Renal cortex interstitium (tissue), 11 donors: Measurements from ENCODE around the gene VIPR2. TPM values are rescaled to one million over a fixed set of nuclear protein-coding genes. Genes with fewer than 3 reads are reported as not detected.
"Not testable (repeated sequence)": the region's sequence is repeated elsewhere in the genome, so short reads cannot be mapped to it uniquely, and the experiment has no call there.

Experiments used
- DNase-seq, 11 donors: peaks; one replicate each; pipeline ENCODE4 v3.0.0-alpha.2; 2013; ENCODE audit warnings: low read depth in 9 of 11, low spot score in 4 of 11; ENCODE audit errors: extremely low read depth in 1 of 11
- polyA plus RNA-seq, 3 donors: library from polyadenylated mRNA; unstranded; fragments of 120-200 nt; gene quantifications; one replicate each; pipeline ENCODE4 v1.2.1, GENCODE V29; 2013; ENCODE audit not compliant: insufficient read length in 3 of 3

The VIPR2 gene
- polyA plus RNA-seq, 3 donors = 2.3 to 3.5 (median 3.0) TPM

- DNase-seq = no peak
Observed at GRCh38 chr7:159086301-159086925, 58.3 kb downstream of the VIPR2 start.

- DNase-seq = no peak
Observed at GRCh38 chr7:159084069-159084801, 60.4 kb downstream of the VIPR2 start.

- DNase-seq = no peak
Observed at GRCh38 chr7:159083698-159084068, 61.0 kb downstream of the VIPR2 start.

GRCh38 chr7:159083001-159083697, 61.5 kb downstream of the VIPR2 start:
- DNase-seq = no peak

DNA sequence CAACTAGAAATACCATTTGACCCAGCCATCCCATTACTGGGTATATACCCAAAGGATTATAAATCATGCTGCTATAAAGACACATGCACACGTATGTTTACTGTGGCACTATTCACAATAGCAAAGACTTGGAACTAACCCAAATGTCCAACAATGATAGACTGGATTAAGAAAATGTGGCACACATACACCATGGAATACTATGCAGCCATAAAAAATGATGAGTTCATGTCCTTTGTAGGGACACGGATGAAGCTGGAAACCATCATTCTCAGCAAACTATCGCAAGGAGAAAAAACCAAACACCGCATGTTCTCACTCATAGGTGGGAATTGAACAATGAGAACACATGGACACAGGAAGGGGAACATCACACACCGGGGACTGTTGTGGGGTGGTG, 62.6 kb downstream of the VIPR2 start:
- not testable (repeated sequence) for DNase-seq

DNA sequence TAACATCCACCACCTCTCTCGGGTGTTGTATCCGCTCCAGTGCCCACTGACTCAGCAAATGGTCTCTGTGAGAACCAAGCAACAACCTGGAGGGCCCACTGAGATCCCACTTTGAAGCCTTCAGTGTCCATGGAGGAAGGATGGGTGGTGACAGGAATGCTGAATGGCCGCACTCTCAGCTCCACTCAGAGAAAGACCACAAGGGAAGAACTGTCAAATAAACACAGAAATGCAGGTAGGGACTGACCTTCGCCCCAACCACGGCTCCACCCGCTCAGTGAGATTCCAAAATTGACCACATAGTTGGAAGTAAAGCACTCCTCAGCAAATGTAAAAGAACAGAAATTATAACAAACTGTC, 65.8 kb downstream of the VIPR2 start:
- DNase-seq = no peak

- DNase-seq = no peak
Observed at GRCh38 chr7:159078193-159078910, 66.3 kb downstream of the VIPR2 start.

GRCh38 chr7:159076333-159076732, 68.3 kb downstream of the VIPR2 start:
- DNase-seq = no peak

DNA sequence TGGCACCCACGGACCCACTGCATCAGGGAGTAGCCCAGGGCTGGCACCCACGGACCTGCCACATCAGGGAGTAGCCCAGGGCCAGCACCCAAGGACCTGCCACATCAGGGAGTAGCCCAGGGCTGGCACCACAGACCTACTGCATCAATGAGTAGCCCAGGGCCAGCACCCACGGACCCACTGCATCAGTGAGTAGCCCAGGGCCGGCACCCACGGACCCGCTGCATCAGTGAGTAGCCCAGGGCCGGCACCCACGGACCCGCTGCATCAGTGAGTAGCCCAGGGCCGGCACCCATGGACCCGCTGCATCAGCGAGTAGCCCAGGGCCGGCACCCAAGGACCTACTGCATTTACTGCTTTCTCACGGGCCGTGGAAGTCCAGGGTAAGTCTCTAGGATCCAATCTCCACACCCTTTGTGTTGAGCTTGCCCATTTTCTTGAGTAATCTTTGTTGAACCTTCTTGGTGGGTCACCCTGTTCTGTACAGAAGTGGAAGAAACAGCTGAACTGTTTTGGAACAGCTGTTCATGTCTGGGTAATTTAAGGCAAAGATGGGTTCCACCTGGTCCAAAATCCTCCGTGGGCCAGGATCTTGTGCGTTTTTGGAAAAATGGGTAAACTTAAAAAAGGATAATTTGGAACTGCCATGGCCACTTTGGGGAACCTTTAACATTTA, 69.0 kb downstream of the VIPR2 start:
- DNase-seq = no peak

GRCh38 chr7:159071260-159071659, 73.4 kb downstream of the VIPR2 start:
- DNase-seq = no peak

GRCh38 chr7:159070431-159071148, 74.1 kb downstream of the VIPR2 start:
- DNase-seq = peak in 10 of 11 donors; percentile 24 to 69 (median 46)

GRCh38 chr7:159068893-159069448, 75.7 kb downstream of the VIPR2 start:
- no peak for DNase-seq

GRCh38 chr7:159068488-159068811, 76.2 kb downstream of the VIPR2 start:
- DNase-seq = peak in 3 of 11 donors; percentile 17 to 31 (median 24)

- DNase-seq = no peak
Observed at GRCh38 chr7:159067576-159068487, 76.8 kb downstream of the VIPR2 start.

DNA sequence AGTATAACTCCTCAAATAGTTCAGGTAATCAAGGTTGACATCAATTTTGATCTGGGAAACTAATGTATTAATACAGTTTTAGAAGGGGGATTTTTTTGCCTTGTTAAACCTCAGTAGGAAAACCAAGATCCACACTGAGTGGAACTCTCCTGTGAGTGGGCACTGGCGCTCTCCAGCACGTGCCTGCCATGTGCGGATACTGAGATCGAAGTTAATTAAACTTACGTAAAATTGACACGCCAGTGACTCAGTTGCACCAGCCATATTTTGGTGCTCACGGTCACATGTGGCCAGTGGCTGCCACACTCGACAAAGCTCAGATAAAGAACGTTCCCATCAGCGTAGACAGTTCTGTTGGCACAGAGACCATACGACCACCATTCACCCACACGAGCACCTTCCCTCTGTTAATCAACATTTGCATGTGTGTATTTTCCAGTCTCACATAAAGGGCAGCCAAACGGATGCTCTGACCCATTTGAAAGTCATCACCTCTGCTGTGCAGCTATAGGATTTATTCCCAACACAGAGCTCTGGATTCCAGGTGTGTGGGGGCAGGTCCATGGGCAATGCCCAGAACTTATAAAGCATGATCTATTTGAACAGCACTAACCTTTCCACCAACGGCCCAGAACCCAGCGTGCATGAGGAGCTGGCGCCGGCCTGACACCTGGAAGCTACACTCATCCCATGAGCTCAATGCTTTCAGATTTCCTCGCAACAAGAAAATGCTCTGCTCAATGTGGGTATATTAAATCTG, 77.7 kb downstream of the VIPR2 start:
- DNase-seq = no peak

- no peak for DNase-seq
Observed at GRCh38 chr7:159065852-159066480, 78.7 kb downstream of the VIPR2 start.
